Measurements from ENCODE around the gene ADH6. TPM values are rescaled to one million over a fixed set of nuclear protein-coding genes. Genes with fewer than 3 reads are reported as not detected.

The ADH6 gene
- total and polyA plus RNA-seq, 9 of the 15 experiments (the other 6 are each of a cell fraction or from before 2014, with no cell fraction given), result 0.13 TPM; not detected in 8

- TF ChIP-seq ZBTB12 (CRISPR knock-in tag; IDR thresholded peaks at IDR 0.05) (no peak), SNAPC5 (CRISPR knock-in tag; IDR thresholded peaks at IDR 0.05) (no peak), TAF9B (IDR thresholded peaks at IDR 0.05; ENCODE audit: partially characterized antibody) (no peak), HDAC1 (IDR thresholded peaks at IDR 0.05) (no peak), E4F1 (CRISPR knock-in tag; IDR thresholded peaks at IDR 0.05; ENCODE audit: borderline replicate concordance) (no peak), ZNF644 (tag; IDR thresholded peaks at IDR 0.05; ENCODE audit: low read depth) (no peak), ELK1 (CRISPR knock-in tag; IDR thresholded peaks at IDR 0.05) (no peak), MYNN (IDR thresholded peaks at IDR 0.05) (no peak), MYNN (CRISPR knock-in tag; IDR thresholded peaks at IDR 0.05) (no peak), ZNF253 (CRISPR knock-in tag; conservative IDR thresholded peaks at IDR 0.05) (no peak), MAFG (tag; conservative IDR thresholded peaks at IDR 0.05) (no peak)
Measured at GRCh38 chr4:99264927-99265326, 45.9 kb upstream of the ADH6 start (continued).

Data from K562 (cell line).